Panc1 (cell line): ENCODE data around the gene LAMA5. TPM values are rescaled to one million over a fixed set of nuclear protein-coding genes. Genes with fewer than 3 reads are reported as not detected.
A peak's percentile ranks its signal among the peaks of the same experiment; 100 is the strongest.

Source experiments
- ATAC-seq: fragments of 200-7000 bp; cut with Tn5 transposase; 2 replicates; pipeline ENCODE4 v1.9.1; 2020; ENCODE audit warnings: mild to moderate bottlenecking, moderate library complexity
- BruUV-seq: library from RNA; stranded (reverse); fragments of 400-500 nt; replicated peaks from 2 replicates; lab custom pipeline; 2021; lab: Mats Ljungman, UMichigan
- CTCF ChIA-PET: fragments of 300-600 bp; sonication (Branson Sonifier 250); formaldehyde crosslinking; loops from one replicate; lab custom pipeline; 2022; ENCODE audit warnings: antibody characterized with exemption; lab: Charles Lee
- POLR2A ChIA-PET: fragments of 300-600 bp; sonication (Branson Sonifier 250); formaldehyde crosslinking; loops from one replicate; lab custom pipeline; 2022; ENCODE audit warnings: antibody characterized with exemption; lab: Charles Lee
- DNase-seq: peaks from one replicate; pipeline ENCODE4 v3.0.0-alpha.2; 2010; ENCODE audit warnings: low read depth, low spot score
- H3K27ac ChIP-seq: 2 replicates; pipeline ENCODE4 v1.5.1; 2011; ENCODE audit warnings: mild to moderate bottlenecking, low read length, inconsistent platforms
- H3K27me3 ChIP-seq: fragments of 200-500 bp; sonication (Bioruptor generic); 2 replicates; pipeline ENCODE4 v1.6.0; 2014; ENCODE audit warnings: low read length, inconsistent platforms; ENCODE audit not compliant: control insufficient read depth, insufficient read depth
- H3K36me3 ChIP-seq: fragments of 200-500 bp; sonication (Bioruptor generic); 2 replicates; pipeline ENCODE4 v1.5.1; 2014; ENCODE audit warnings: inconsistent platforms, mild to moderate bottlenecking, low read length, moderate library complexity; ENCODE audit not compliant: control insufficient read depth, insufficient read depth
- H3K4me1 ChIP-seq: 2 replicates; pipeline ENCODE4 v1.5.1; 2011; ENCODE audit warnings: inconsistent platforms, mild to moderate bottlenecking, low read length, moderate library complexity; ENCODE audit not compliant: control insufficient read depth, insufficient read depth
- H3K4me3 ChIP-seq, 2 experiments: 2 replicates each; pipeline ENCODE4 v1.5.1; 2011 to 2012; ENCODE audit warnings: low read depth in 2 of 2, low read length in 2 of 2, mild to moderate bottlenecking in 2 of 2, inconsistent platforms in 1 of 2, moderate library complexity in 1 of 2
- H3K9me3 ChIP-seq: fragments of 200-500 bp; sonication (Bioruptor generic); 2 replicates; pipeline ENCODE4 v1.5.1; 2014; ENCODE audit warnings: low read depth, mild to moderate bottlenecking, inconsistent platforms, low read length, moderate library complexity; ENCODE audit not compliant: control insufficient read depth, insufficient read depth
- CTCF ChIP-seq: fragments of 450-650 bp; IDR thresholded peaks from 2 replicates; pipeline ENCODE4 v1.5.1; 2017; ENCODE audit warnings: mild to moderate bottlenecking
- POLR2AphosphoS5 ChIP-seq: IDR thresholded peaks from 2 replicates; pipeline ENCODE4 v1.6.1; 2012; ENCODE audit warnings: mild to moderate bottlenecking, low read depth, low read length, moderate library complexity
- REST ChIP-seq, 2 experiments: IDR thresholded peaks; 2 replicates each; pipeline ENCODE4 v1.6.1; 2011 to 2012; ENCODE audit warnings: low read depth in 2 of 2, control low read depth in 1 of 2, low read length in 1 of 2, mild to moderate bottlenecking in 1 of 2, moderate library complexity in 1 of 2; ENCODE audit not compliant: insufficient read depth in 1 of 2
- SIN3A ChIP-seq: IDR thresholded peaks from 2 replicates; pipeline ENCODE4 v1.6.1; 2012; ENCODE audit warnings: low read depth, mild to moderate bottlenecking, low read length, moderate library complexity, borderline replicate concordance; ENCODE audit not compliant: insufficient read depth
- TCF7L2 ChIP-seq: IDR thresholded peaks from 2 replicates; pipeline ENCODE4 v1.6.1; 2011; ENCODE audit warnings: mild to moderate bottlenecking, low read depth, low read length, inconsistent platforms
- in situ Hi-C: cut with HindIII; loops from 2 replicates; pipeline ENCODE4 v1.10.0; 2016; ENCODE audit warnings: low sequenced_read_pairs, low pct_unique_long_range_greater_than_20kb
- intact Hi-C: fragments of 100-400 bp; cut with micrococcal nuclease; formaldehyde crosslinking; loops from one replicate; pipeline ENCODE4 v1.10.0; 2022; ENCODE audit not compliant: unreplicated experiment
- microRNA-seq: library from miRNA; unstranded; fragments of <30 nt; microRNA quantifications from one replicate; pipeline ENCODE4 v1.1.0, GENCODE V29; 2020; ENCODE audit not compliant: unreplicated experiment
- total RNA-seq: library from RNA; stranded (reverse); gene quantifications from one replicate; pipeline ENCODE4 v1.2.1, GENCODE V29; 2021; ENCODE audit not compliant: unreplicated experiment

LAMA5 gene
- total RNA-seq, 1 experiment from 2014 or later: 497 TPM

DNA sequence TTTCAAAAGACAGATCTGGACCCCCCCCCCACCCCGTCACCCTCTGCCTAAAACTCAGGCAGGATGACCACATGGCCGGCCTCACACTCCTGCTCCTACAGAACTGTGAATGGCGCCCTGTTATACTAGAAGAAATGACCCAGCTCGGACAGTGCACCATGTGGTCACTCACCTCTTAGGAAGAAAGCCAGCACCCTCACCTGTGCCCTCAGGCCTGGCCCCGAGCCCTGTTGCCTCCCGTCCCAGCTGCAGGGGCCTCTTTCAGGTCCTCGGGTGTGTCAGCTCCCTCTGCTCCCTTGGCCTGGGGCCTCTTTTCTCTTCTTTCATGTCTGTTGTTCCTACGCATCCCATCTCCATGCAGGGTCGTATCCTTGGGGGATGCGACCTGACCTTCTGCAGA, 105.0 kb downstream of the LAMA5 start:
- intact Hi-C loops: no loop called here
- ATAC-seq: no peak
- no peaks in the 10 kb centered on the region for H3K36me3 ChIP-seq
- in situ Hi-C loops: no loop called here
- BruUV-seq: no TSS peak
- H3K27ac ChIP-seq: no peak overlapping the region
- POLR2A ChIA-PET: no interaction called here
- CTCF ChIA-PET: no interaction called here
- H3K4me3 ChIP-seq: no peak overlapping the region
- no peak for TF ChIP-seq SIN3A
- TF ChIP-seq POLR2AphosphoS5: no peak
- TF ChIP-seq TCF7L2: no peak
- TF ChIP-seq REST (IDR thresholded peaks at IDR 0.05; ENCODE audit: insufficient read depth in 1 of 2, low read depth in 2 of 2, low read length in 1 of 2): no peak
- no peak for TF ChIP-seq CTCF
- H3K4me1 ChIP-seq: no peaks in the 10 kb centered on the region
- no peaks in the 10 kb centered on the region for H3K27me3 ChIP-seq
- peaks cover 4% of the 10 kb centered on the region; the same call in 1 of the 2 replicates for H3K9me3 ChIP-seq
- no peak for DNase-seq

DNA sequence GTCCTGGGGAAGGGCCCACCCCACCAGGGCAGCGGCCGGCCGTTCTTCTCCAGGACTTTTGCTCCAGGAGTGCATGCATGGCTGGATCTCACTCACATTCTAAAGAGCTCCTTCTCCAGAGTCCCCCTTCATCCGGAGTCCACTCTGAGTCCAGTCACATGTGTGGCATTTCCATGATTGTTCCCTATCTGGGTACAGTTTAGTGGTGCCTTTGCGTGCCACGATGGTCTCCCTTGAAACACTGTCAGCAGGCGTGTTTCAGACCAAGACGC, 107.9 kb downstream of the LAMA5 start:
- Histone ChIP-seq H3K9me3 (no peaks in the 10 kb centered on the region), H3K4me1 (no peaks in the 10 kb centered on the region), H3K36me3 (no peaks in the 10 kb centered on the region), H3K27me3 (no peaks in the 10 kb centered on the region), H3K4me3 (no peak overlapping the region), H3K27ac (no peak overlapping the region)
- ChIA-PET POLR2A (no interaction called here), CTCF (no interaction called here)
- TF ChIP-seq SIN3A (no peak), CTCF (no peak), REST (IDR thresholded peaks at IDR 0.05; ENCODE audit: insufficient read depth in 1 of 2, low read depth in 2 of 2, low read length in 1 of 2) (no peak), POLR2AphosphoS5 (no peak), TCF7L2 (no peak)
- DNase-seq (no peak), ATAC-seq (no peak)
- in situ Hi-C loops (no loop called here), intact Hi-C loops (no loop called here)
- BruUV-seq: no TSS peak

Small RNA genes lying within 50 kb of the gene (microRNA-seq; reads per million reads assigned to microRNA genes)
- gene MIR4758: 9.2 reads per million, percentile 28 among the genes with 10 or more reads in this experiment

Other genes starting within 250 kb of the LAMA5 start
- gene LSM14B, start 244.8 kb downstream of the LAMA5 start, total RNA-seq: 52.2 TPM
- 402 TPM for gene PSMA7, start 223.9 kb downstream of the LAMA5 start, total RNA-seq
- 21.6 TPM for gene SS18L1, start 223.5 kb downstream of the LAMA5 start, total RNA-seq
- gene MTG2, start 184.3 kb downstream of the LAMA5 start, total RNA-seq: 56.8 TPM
- gene HRH3, start 147.0 kb downstream of the LAMA5 start, total RNA-seq: 0.10 TPM
- 41.4 TPM for gene OSBPL2, start 128.8 kb downstream of the LAMA5 start, total RNA-seq
- gene ADRM1, start 64.3 kb downstream of the LAMA5 start, total RNA-seq: 194 TPM
- 1,761 TPM for gene RPS21, start 19.8 kb upstream of the LAMA5 start, total RNA-seq
- gene CABLES2, start 40.0 kb upstream of the LAMA5 start, total RNA-seq: 9.8 TPM
- not detected for gene RBBP8NL, start 60.2 kb upstream of the LAMA5 start, total RNA-seq
- 53.2 TPM for gene GATA5, start 108.7 kb upstream of the LAMA5 start, total RNA-seq